BE2C (cell line): ENCODE measurements around the gene MGAT2.
"Not testable (repeated sequence)": the region's sequence is repeated elsewhere in the genome, so short reads cannot be mapped to it uniquely, and the experiment has no call there.

Source experiments
- DNase-seq: peaks from one replicate; pipeline ENCODE4 v3.0.0-alpha.2; 2020
- H3K27me3 ChIP-seq: fragments of 250-450 bp; sonication (Bioruptor Pico); 2 replicates; pipeline ENCODE4 v1.5.1; 2020; ENCODE audit warnings: mild to moderate bottlenecking
- H3K36me3 ChIP-seq: fragments of 250-450 bp; sonication (Bioruptor Pico); 2 replicates; pipeline ENCODE4 v1.5.1; 2020; ENCODE audit warnings: mild to moderate bottlenecking
- H3K4me1 ChIP-seq: fragments of 250-450 bp; sonication (Bioruptor Pico); 2 replicates; pipeline ENCODE4 v1.5.1; 2020
- H3K4me3 ChIP-seq: 2 replicates; pipeline ENCODE4 v1.5.1; 2011; ENCODE audit warnings: low read depth, low read length
- H3K9me3 ChIP-seq: fragments of 250-450 bp; sonication (Bioruptor Pico); 2 replicates; pipeline ENCODE4 v1.5.1; 2020
- CTCF ChIP-seq: IDR thresholded peaks from 2 replicates; pipeline ENCODE4 v1.5.1; 2012; ENCODE audit warnings: mild to moderate bottlenecking, low read depth, low read length

The MGAT2 gene

GRCh38 chr14:49640540-49641417 is 20.2 kb downstream of the MGAT2 start:
- DNase-seq, result no peak
- no peak for TF ChIP-seq CTCF
- Histone ChIP-seq H3K4me3 (no peak overlapping the region), H3K27me3 (no peaks in the 10 kb centered on the region), H3K36me3 (peaks cover 19% of the 10 kb centered on the region), H3K9me3 (no peaks in the 10 kb centered on the region), H3K4me1 (no peaks in the 10 kb centered on the region)

- Histone ChIP-seq H3K27me3 (no peaks in the 10 kb centered on the region), H3K36me3 (peaks cover 13% of the 10 kb centered on the region), H3K9me3 (no peaks in the 10 kb centered on the region), H3K4me1 (no peaks in the 10 kb centered on the region), H3K4me3 (no peak overlapping the region)
- no peak for DNase-seq
- TF ChIP-seq CTCF, result no peak
These were observed 21.1 kb downstream of the MGAT2 start for GRCh38 chr14:49641697-49642129.

- Histone ChIP-seq H3K36me3 (peaks cover 12% of the 10 kb centered on the region), H3K27me3 (no peaks in the 10 kb centered on the region), H3K4me1 (no peaks in the 10 kb centered on the region), H3K9me3 (no peaks in the 10 kb centered on the region), H3K4me3 (no peak overlapping the region)
- no peak for TF ChIP-seq CTCF
- DNase-seq, result no peak
These were observed 21.6 kb downstream of the MGAT2 start for GRCh38 chr14:49642163-49642562.

- no peak for DNase-seq
- Histone ChIP-seq H3K4me1 (no peaks in the 10 kb centered on the region), H3K4me3 (no peak overlapping the region), H3K9me3 (no peaks in the 10 kb centered on the region), H3K27me3 (no peaks in the 10 kb centered on the region), H3K36me3 (peaks cover 32% of the 10 kb centered on the region)
- no peak for TF ChIP-seq CTCF
These were observed 32.9 kb downstream of the MGAT2 start for GRCh38 chr14:49653508-49653907.

- Histone ChIP-seq H3K4me3 (no peak overlapping the region), H3K27me3 (no peaks in the 10 kb centered on the region), H3K4me1 (no peaks in the 10 kb centered on the region), H3K36me3 (peaks cover 29% of the 10 kb centered on the region), H3K9me3 (no peaks in the 10 kb centered on the region)
- no peak for TF ChIP-seq CTCF
- DNase-seq, result no peak
These were observed 33.9 kb downstream of the MGAT2 start for GRCh38 chr14:49654511-49654910.

- DNase-seq, H3K4me1 ChIP-seq, H3K9me3 ChIP-seq, H3K4me3 ChIP-seq, H3K27me3 ChIP-seq: not testable (repeated sequence)
- peaks cover 14% of the 10 kb centered on the region for H3K36me3 ChIP-seq
These were observed 36.9 kb downstream of the MGAT2 start for GRCh38 chr14:49657500-49657899.
